ENCODE data around the gene LRRC32. TPM values are rescaled to one million over a fixed set of nuclear protein-coding genes. Genes with fewer than 3 reads are reported as not detected.

LRRC32 gene
- polyA plus RNA-seq, 3 donors, result 1.5 TPM; not detected in 2

GRCh38 chr11:76666830-76667229 lies 3.7 kb downstream of the LRRC32 start:
- Histone ChIP-seq H3K9me3 (replicated peaks in 1 of 2; ENCODE audit: control insufficient read depth in 1 of 2, insufficient read depth in 1 of 2, low read length in 2 of 2) (no peaks in the 10 kb centered on the region), H3K79me2 (ENCODE audit: insufficient read depth, low read length) (no peaks in the 10 kb centered on the region), H3K4me3 (replicated peaks in 1 of 3; ENCODE audit: low read depth in 2 of 3, low read length in 3 of 3) (no peak overlapping the region), H4K20me1 (ENCODE audit: insufficient read depth, low read length) (no peaks in the 10 kb centered on the region), H3K4me1 (ENCODE audit: control insufficient read depth in 1 of 2, insufficient read depth in 2 of 2, low read length in 2 of 2) (peaks cover 22 to 26% of the 10 kb centered on the region in 2 donors), H3K9ac (ENCODE audit: insufficient read depth, low read length, poor library complexity, severe bottlenecking) (no peak overlapping the region), H3K27me3 (ENCODE audit: control insufficient read depth in 2 of 2, insufficient read depth in 2 of 2, low read length in 2 of 2) (peaks cover 21 to 41% of the 10 kb centered on the region in 2 donors), H2AFZ (ENCODE audit: insufficient read depth, low read depth, low read length, poor library complexity, severe bottlenecking) (no peak overlapping the region), H3K36me3 (replicated peaks in 1 of 2; ENCODE audit: control insufficient read depth in 1 of 2, insufficient read depth in 2 of 2, low read length in 2 of 2) (no peaks in the 10 kb centered on the region), H3K4me2 (replicated peaks; ENCODE audit: extremely low read depth, low read length, poor library complexity, severe bottlenecking) (no peak overlapping the region), H3K27ac (ENCODE audit: low read depth in 1 of 2, low read length in 2 of 2) (no peak overlapping the region)
- intact Hi-C loops (cut with micrococcal nuclease), result no loop called here
- no peak overlapping the region for H3K4me3 Mint-ChIP-seq
- no peak overlapping the region for H3K27ac Mint-ChIP-seq
- H3K27me3 Mint-ChIP-seq (ENCODE audit: low read depth in 3 of 3), result peaks cover 36 to 63% (median 38%) of the 10 kb centered on the region in 3 donors
- H3K4me1 Mint-ChIP-seq, result peaks cover 36% of the 10 kb centered on the region
- peaks cover 4 to 27% of the 10 kb centered on the region in 2 donors for H3K36me3 Mint-ChIP-seq
- DNase-seq, result no peak
- WGBS (ENCODE audit: insufficient coverage), result 95% methylated on average over 4 of the region's 5 CpGs
- H3K9me3 Mint-ChIP-seq, result peaks cover 0 to 8% (median 3%) of the 10 kb centered on the region in 7 donors
- TF ChIP-seq CTCF (IDR thresholded peaks at IDR 0.05), result no peak

- H2AFZ ChIP-seq (ENCODE audit: insufficient read depth, low read depth, low read length, poor library complexity, severe bottlenecking), result no peak overlapping the region
- Mint-ChIP-seq H3K4me1 (peaks cover 32% of the 10 kb centered on the region), H3K27ac (peak overlapping the region in 3 of 7 donors; percentile 32 to 56 (median 52)), H3K27me3 (ENCODE audit: low read depth in 3 of 3) (peaks cover 31 to 59% (median 34%) of the 10 kb centered on the region in 3 donors), H3K9me3 (peaks cover 0 to 8% (median 3%) of the 10 kb centered on the region in 7 donors), H3K4me3 (peak overlapping the region in 1 of 2 donors; percentile 47), H3K36me3 (peaks cover 4 to 22% of the 10 kb centered on the region in 2 donors)
- H3K27ac ChIP-seq (ENCODE audit: low read depth in 1 of 2, low read length in 2 of 2), result no peak overlapping the region
- 4% methylated on average over 6 of the region's 7 CpGs for WGBS (ENCODE audit: insufficient coverage)
- no peaks in the 10 kb centered on the region for H4K20me1 ChIP-seq (ENCODE audit: insufficient read depth, low read length)
- no peaks in the 10 kb centered on the region for H3K36me3 ChIP-seq (replicated peaks in 1 of 2; ENCODE audit: control insufficient read depth in 1 of 2, insufficient read depth in 2 of 2, low read length in 2 of 2)
- H3K4me2 ChIP-seq (replicated peaks; ENCODE audit: extremely low read depth, low read length, poor library complexity, severe bottlenecking), result no peak overlapping the region
- no peak overlapping the region for H3K4me3 ChIP-seq (replicated peaks in 1 of 3; ENCODE audit: low read depth in 2 of 3, low read length in 3 of 3)
- intact Hi-C loops (cut with micrococcal nuclease), result no loop called here
- no peak overlapping the region for H3K9ac ChIP-seq (ENCODE audit: insufficient read depth, low read length, poor library complexity, severe bottlenecking)
- H3K9me3 ChIP-seq (replicated peaks in 1 of 2; ENCODE audit: control insufficient read depth in 1 of 2, insufficient read depth in 1 of 2, low read length in 2 of 2), result no peaks in the 10 kb centered on the region
- peaks cover 17 to 37% of the 10 kb centered on the region in 2 donors for H3K27me3 ChIP-seq (ENCODE audit: control insufficient read depth in 2 of 2, insufficient read depth in 2 of 2, low read length in 2 of 2)
- peak in 2 of 3 donors; percentile 22 to 71 for DNase-seq
- H3K4me1 ChIP-seq (ENCODE audit: control insufficient read depth in 1 of 2, insufficient read depth in 2 of 2, low read length in 2 of 2), result peaks cover 18 to 22% of the 10 kb centered on the region in 2 donors
- no peaks in the 10 kb centered on the region for H3K79me2 ChIP-seq (ENCODE audit: insufficient read depth, low read length)
- TF ChIP-seq CTCF (IDR thresholded peaks at IDR 0.05), result no peak
Measured at GRCh38 chr11:76666408-76666807, 4.1 kb downstream of the LRRC32 start.

Measured in CD14-positive monocyte (primary cell).